Measurements from ENCODE around the gene SF1.

Gene SF1

DNA sequence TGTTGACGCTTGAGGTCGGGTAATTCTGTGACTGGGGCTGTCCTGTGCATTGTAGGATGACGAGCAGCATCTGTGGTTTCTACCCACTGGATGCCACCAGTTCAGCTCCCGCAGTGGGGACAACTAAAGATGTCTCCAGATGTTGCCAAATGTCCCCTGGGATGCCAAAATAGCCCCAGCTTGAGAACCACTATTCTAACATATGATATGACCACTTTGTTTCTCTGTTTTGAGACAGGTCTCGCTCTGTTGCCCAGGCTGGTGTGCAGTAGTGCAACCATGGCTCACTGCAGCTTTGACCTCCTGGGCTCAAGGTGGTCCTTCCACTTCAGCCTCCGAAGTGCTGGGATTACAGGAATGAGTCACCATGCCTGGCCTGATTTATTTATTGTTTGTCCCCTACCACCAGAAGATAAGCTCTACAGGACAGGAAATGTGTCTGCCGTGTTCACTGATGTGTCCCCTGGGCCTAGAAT lies 36.4 kb upstream of the SF1 start:
- TF ChIP-seq, protein P1, sequence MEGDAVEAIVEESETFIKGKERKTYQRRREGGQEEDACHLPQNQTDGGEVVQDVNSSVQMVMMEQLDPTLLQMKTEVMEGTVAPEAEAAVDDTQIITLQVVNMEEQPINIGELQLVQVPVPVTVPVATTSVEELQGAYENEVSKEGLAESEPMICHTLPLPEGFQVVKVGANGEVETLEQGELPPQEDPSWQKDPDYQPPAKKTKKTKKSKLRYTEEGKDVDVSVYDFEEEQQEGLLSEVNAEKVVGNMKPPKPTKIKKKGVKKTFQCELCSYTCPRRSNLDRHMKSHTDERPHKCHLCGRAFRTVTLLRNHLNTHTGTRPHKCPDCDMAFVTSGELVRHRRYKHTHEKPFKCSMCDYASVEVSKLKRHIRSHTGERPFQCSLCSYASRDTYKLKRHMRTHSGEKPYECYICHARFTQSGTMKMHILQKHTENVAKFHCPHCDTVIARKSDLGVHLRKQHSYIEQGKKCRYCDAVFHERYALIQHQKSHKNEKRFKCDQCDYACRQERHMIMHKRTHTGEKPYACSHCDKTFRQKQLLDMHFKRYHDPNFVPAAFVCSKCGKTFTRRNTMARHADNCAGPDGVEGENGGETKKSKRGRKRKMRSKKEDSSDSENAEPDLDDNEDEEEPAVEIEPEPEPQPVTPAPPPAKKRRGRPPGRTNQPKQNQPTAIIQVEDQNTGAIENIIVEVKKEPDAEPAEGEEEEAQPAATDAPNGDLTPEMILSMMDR (IDR thresholded peaks at IDR 0.05; ENCODE audit: insufficient read depth, low read depth, low read length, missing control alignments) = no peak
- no peak overlapping the region for H3K4me3 ChIP-seq (ENCODE audit: low read depth, low read length)
- DNase-seq (ENCODE audit: low read depth) = peak; percentile 95

DNA sequence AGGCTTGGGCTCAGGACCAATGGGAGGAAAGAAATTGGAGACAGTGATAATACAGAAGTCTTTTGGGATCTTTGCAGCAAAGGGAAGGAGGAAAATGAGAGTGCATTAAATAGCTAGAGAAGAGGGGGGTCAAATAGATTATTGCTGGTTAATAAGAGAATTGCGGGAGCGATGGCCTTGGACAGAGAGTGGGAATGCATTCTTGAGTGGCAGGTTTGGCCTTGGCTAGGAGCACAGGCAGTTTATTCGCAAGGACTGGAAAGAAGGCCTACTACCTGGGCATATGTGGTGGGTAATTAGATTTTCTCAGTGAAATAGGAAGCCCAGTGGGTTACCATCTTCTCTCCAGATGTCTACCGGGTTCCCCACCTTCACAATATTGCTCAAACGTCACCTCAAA lies 35.5 kb upstream of the SF1 start:
- TF ChIP-seq, protein P1 (IDR thresholded peaks at IDR 0.05; ENCODE audit: insufficient read depth, low read depth, low read length, missing control alignments) = no peak
- DNase-seq (ENCODE audit: low read depth) = no peak
- H3K4me3 ChIP-seq (ENCODE audit: low read depth, low read length) = no peak overlapping the region

DNA sequence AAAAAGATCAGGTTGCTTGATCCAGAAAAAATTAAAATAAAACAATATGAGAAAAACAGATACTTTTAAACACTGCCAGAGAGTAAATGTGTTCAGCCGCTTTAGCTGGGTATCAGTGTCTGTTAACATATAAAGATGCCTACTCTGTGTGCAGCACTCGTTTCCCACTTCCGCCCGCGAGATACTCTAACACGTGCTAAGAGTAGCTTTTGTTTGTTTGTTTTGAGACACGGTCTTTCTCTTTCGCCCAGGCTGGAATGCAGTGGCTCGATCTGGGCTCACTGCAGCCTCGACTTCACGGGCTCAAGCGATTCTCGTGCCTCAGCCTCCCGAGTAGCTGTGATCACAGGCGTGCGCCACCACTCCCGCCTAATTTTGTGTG lies 32.5 kb upstream of the SF1 start:
- TF ChIP-seq, protein P1 (IDR thresholded peaks at IDR 0.05; ENCODE audit: insufficient read depth, low read depth, low read length, missing control alignments) = no peak
- peak overlapping the region; percentile 87 for H3K4me3 ChIP-seq (ENCODE audit: low read depth, low read length)
- peak; percentile 70 for DNase-seq (ENCODE audit: low read depth)

DNA sequence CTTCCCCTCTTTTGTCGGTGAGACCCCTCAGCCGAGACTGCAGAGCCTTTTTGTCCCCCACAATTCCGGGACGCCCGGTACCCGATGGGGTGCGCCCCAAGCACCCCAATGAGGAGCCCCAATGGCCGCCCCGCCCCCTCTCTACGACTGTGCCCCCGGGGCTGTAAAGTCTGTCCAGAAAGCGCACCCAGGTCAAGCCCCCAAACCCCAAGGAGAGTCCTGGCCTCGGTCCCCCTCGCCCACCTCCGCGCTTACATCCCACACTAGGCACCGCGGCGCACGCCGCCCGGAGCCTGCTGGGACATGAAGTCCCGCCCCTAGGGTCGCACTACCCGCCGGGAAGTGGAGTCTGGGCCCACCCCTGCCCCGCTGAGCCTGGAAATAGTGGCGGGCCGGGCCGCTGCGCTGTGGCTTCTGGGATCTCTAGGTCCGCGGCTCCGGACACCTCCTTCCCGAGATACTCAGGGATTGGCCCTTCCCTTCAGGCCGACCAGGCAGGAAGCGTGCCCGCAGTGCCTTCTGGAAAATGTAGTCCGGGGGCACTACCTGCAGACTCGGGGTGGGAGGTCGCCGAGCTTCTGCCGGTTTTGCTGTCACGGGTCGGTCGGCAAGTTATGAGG lies 32.0 kb upstream of the SF1 start, which contains the start of gene MEN1:
TSS of gene MEN1 (minus strand) at position 281 of the 620 bp plus-strand sequence. CDS start 442 bp downstream, outside the sequence.
- TF ChIP-seq, protein P1 (IDR thresholded peaks at IDR 0.05; ENCODE audit: insufficient read depth, low read depth, low read length, missing control alignments) = no peak

DNA sequence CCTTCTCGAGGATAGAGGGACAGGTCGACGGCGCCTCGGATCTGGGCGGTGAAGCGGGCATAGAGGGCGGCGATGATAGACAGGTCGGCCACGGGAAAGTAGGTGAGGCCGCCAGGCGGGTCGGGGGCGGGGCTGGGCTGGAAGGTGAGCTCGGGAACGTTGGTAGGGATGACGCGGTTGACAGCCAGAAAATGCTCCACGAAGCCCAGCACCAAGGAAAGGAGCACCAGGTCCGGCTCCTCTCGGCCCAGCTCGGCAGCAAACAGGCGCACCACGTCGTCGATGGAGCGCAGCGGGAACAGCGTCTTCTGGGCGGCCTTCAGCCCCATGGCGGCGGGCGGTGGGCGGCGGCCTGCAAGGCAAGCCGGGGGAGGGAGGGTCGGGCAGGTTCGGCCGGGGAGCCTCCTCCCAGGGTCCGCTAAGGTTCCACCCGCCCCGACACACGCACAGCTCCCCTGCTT lies 31.5 kb upstream of the SF1 start:
- peak; percentile 31 for DNase-seq (ENCODE audit: low read depth)
- TF ChIP-seq, protein P1 (IDR thresholded peaks at IDR 0.05; ENCODE audit: insufficient read depth, low read depth, low read length, missing control alignments) = no peak
- H3K4me3 ChIP-seq (ENCODE audit: low read depth, low read length) = peak overlapping the region; percentile 87

More for the DNA sequence above, 32.0 kb upstream of the SF1 start, which contains the start of gene MEN1:
- DNase-seq (ENCODE audit: low read depth) = peak; percentile 95
- H3K4me3 ChIP-seq (ENCODE audit: low read depth, low read length) = peak within 1 kb of the TSS; percentile 87

DNA sequence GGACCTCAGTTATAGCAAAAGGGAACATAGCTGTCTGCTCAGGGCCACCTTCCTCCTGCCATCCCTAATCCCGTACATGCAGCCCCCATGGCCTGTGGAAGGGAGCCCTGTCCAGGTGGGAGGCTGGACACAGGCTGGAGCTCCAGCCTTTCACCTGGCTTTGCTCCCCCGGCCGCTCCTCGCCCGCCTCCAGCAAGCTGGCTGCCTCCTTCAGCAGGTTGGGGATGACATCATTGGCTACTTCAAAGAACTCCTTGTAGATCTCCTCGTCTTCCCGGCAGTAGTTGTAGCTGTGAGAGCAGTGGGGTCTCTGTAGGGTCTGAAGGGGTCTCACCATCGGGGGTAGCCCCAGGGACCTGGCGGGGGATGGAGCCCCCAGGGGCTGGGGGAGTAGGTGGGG lies 27.1 kb upstream of the SF1 start:
- H3K4me3 ChIP-seq (ENCODE audit: low read depth, low read length) = no peak overlapping the region
- TF ChIP-seq, protein P1 (IDR thresholded peaks at IDR 0.05; ENCODE audit: insufficient read depth, low read depth, low read length, missing control alignments) = no peak
- no peak for DNase-seq (ENCODE audit: low read depth)
